Loucy (cell line): ENCODE data around the gene TMEM256.

ENCODE experiments used
- CTCF ChIP-seq: fragments of 200-600 bp; sonication (generic); conservative IDR thresholded peaks from 2 replicates; pipeline ENCODE4 v1.5.1; 2014; ENCODE audit warnings: mild to moderate bottlenecking, antibody characterized with exemption, low read length
- EZH2phosphoT487 ChIP-seq: fragments of 200-600 bp; IDR thresholded peaks from 2 replicates; pipeline ENCODE4 v1.6.1; 2018; ENCODE audit warnings: antibody characterized with exemption, mild to moderate bottlenecking, moderate library complexity, borderline replicate concordance

GRCh38 chr17:7370853-7371252 lies 33.0 kb downstream of the TMEM256 start:
- TF ChIP-seq CTCF (no peak), EZH2phosphoT487 (no peak)
